Aorta (tissue), 5 donors: ENCODE measurements around the gene TMPRSS3. TPM values are rescaled to one million over a fixed set of nuclear protein-coding genes. Genes with fewer than 3 reads are reported as not detected.
A peak's percentile ranks its signal among the peaks of the same experiment; 100 is the strongest.

Experiments
- ATAC-seq: fragments of 200-7000 bp; cut with Tn5 transposase; one replicate; pipeline ENCODE4 v1.9.1; 2022; ENCODE audit warnings: moderate library complexity; ENCODE audit not compliant: low FRiP score
- DNase-seq, 2 donors: peaks; one replicate each; pipeline ENCODE4 v3.0.0-alpha.2; 2020
- H3K27ac ChIP-seq, 2 donors: one replicate each; pipeline ENCODE4 v1.5.1; 2013; ENCODE audit warnings: low read length in 2 of 2, mild to moderate bottlenecking in 2 of 2, moderate library complexity in 2 of 2, control low read depth in 1 of 2, inconsistent platforms in 1 of 2, low read depth in 1 of 2
- H3K27me3 ChIP-seq, 2 donors: one replicate each; pipeline ENCODE4 v1.6.1; 2013; ENCODE audit warnings: control low read depth in 1 of 2, low read length in 1 of 2, mild to moderate bottlenecking in 1 of 2, moderate library complexity in 1 of 2; ENCODE audit not compliant: insufficient read depth in 2 of 2, control insufficient read depth in 1 of 2
- H3K36me3 ChIP-seq, 2 donors: one replicate each; pipeline ENCODE4 v1.6.1; 2013; ENCODE audit warnings: control low read depth in 1 of 2, low read length in 1 of 2, mild to moderate bottlenecking in 1 of 2; ENCODE audit not compliant: insufficient read depth in 2 of 2, control insufficient read depth in 1 of 2
- H3K4me1 ChIP-seq, 2 donors: one replicate each; pipeline ENCODE4 v1.6.1; 2013; ENCODE audit warnings: low read length in 2 of 2, control low read depth in 1 of 2, mild to moderate bottlenecking in 1 of 2, moderate library complexity in 1 of 2; ENCODE audit not compliant: insufficient read depth in 2 of 2, control insufficient read depth in 1 of 2
- H3K4me3 ChIP-seq, 2 donors: one replicate each; pipeline ENCODE4 v1.5.1; 2013; ENCODE audit warnings: low read length in 2 of 2, control low read depth in 1 of 2, mild to moderate bottlenecking in 1 of 2
- H3K9me3 ChIP-seq: one replicate; pipeline ENCODE4 v1.6.1; 2013; ENCODE audit warnings: mild to moderate bottlenecking, low read length; ENCODE audit not compliant: control insufficient read depth
- WGBS, 2 donors: extraction: QIAGEN DNeasy Blood & Tissue Kit; methylation state at CpG; one replicate each; pipeline ENCODE4 v1.1.7; 2013; 5-methylcytosine and 5-hydroxymethylcytosine counted together
- intact Hi-C, 2 donors: fragments of 100-400 bp; cut with DNase I; formaldehyde crosslinking; loops; one replicate each; pipeline versions ENCODE4 v1.14.2 to v1.15.0; 2022
- polyA plus RNA-seq, 2 donors: library from polyadenylated mRNA; stranded (reverse); fragments of 200-250 nt; gene quantifications; one replicate each; pipeline ENCODE4 v1.2.3, GENCODE V29; 2013
- total RNA-seq, 2 donors: library from RNA; stranded (reverse); fragmentation: NEBNext Ultra II Directional; extraction: Animal tissue kit (Norgen Biotek cat#: 25700); gene quantifications; one replicate each; pipeline ENCODE4 v1.2.1, GENCODE V29; 2021
- donor health status: healthy with polysubstance abuse.
- donor health status: Bipolar disorder and iron deficiency.
- donor health status: DM: no; HTN: no; CAD: no.
- donor health status: DM: no; HTN: no; CAD: no.
- donor health status: DM: yes; HTN: yes; CAD: no.

The TMPRSS3 gene
- total and polyA plus RNA-seq, 4 donors: 0.15 TPM; not detected in 2

- WGBS, 2 donors: 48% methylated on average over 6 of the region's 6 CpGs
- intact Hi-C loops: no loop called here
- DNase-seq: peak in 1 of 2 donors; percentile 40
Measured at GRCh38 chr21:42389449-42389835, 6.4 kb downstream of the TMPRSS3 start.

GRCh38 chr21:42388740-42389448 lies 7.0 kb downstream of the TMPRSS3 start:
- Histone ChIP-seq H3K4me3 (no peak overlapping the region), H3K4me1 (no peaks in the 10 kb centered on the region), H3K27me3 (peaks cover 0 to 2% of the 10 kb centered on the region in 2 donors), H3K27ac (no peak overlapping the region), H3K9me3 (peaks cover 6% of the 10 kb centered on the region), H3K36me3 (no peaks in the 10 kb centered on the region)
- peak in 1 of 2 donors; percentile 51 for DNase-seq
- 50 to 58% methylated on average over 20 of the region's 20 CpGs for WGBS, 2 donors
- no peak for ATAC-seq
- intact Hi-C loops: no loop called here

More at GRCh38 chr21:42389449-42389835, 6.4 kb downstream of the TMPRSS3 start:
- no peaks in the 10 kb centered on the region for H3K36me3 ChIP-seq
- peaks cover 0 to 2% of the 10 kb centered on the region in 2 donors for H3K27me3 ChIP-seq
- ATAC-seq: no peak
- no peaks in the 10 kb centered on the region for H3K4me1 ChIP-seq
- no peak overlapping the region for H3K4me3 ChIP-seq
- no peak overlapping the region for H3K27ac ChIP-seq
- H3K9me3 ChIP-seq: peaks cover 6% of the 10 kb centered on the region

- Histone ChIP-seq H3K27ac (no peak overlapping the region), H3K9me3 (peaks cover 6% of the 10 kb centered on the region), H3K36me3 (no peaks in the 10 kb centered on the region), H3K27me3 (peaks cover 0 to 2% of the 10 kb centered on the region in 2 donors), H3K4me3 (no peak overlapping the region), H3K4me1 (no peaks in the 10 kb centered on the region)
- DNase-seq (peak in 1 of 2 donors; percentile 16), ATAC-seq (no peak)
- 85 to 88% methylated on average over 6 of the region's 6 CpGs for WGBS, 2 donors
- intact Hi-C loops: no loop called here
Measured at GRCh38 chr21:42387843-42388340, 8.0 kb downstream of the TMPRSS3 start.

DNA sequence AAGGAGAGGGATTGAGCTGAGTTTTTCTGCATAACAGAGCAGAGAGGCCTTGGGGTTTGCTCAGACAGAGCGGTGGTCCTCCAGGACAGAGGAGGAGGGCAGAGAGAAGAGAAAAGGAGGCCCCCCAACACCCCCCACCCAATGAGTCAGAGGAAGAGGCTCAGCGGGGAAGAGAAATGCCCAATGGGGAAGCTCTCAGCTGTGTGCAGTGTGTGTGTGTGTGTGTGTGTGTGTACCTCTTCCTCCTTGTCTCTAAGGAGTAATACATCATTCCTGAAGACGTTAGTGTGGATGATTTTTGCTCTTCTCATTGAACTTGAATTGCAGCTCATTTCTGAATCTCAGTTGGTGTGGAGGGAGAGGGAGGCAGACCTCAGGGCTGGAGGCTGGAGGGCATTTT lies 8.7 kb downstream of the TMPRSS3 start:
- ATAC-seq: no peak
- no peak overlapping the region for H3K27ac ChIP-seq
- H3K4me3 ChIP-seq: no peak overlapping the region
- WGBS, 2 donors: 45 to 47% methylated on average over 3 of the region's 3 CpGs
- H3K36me3 ChIP-seq: no peaks in the 10 kb centered on the region
- peaks cover 9% of the 10 kb centered on the region for H3K9me3 ChIP-seq
- H3K4me1 ChIP-seq: no peaks in the 10 kb centered on the region
- intact Hi-C loops: no loop called here
- no peak for DNase-seq
- H3K27me3 ChIP-seq: peaks cover 0 to 2% of the 10 kb centered on the region in 2 donors

DNA sequence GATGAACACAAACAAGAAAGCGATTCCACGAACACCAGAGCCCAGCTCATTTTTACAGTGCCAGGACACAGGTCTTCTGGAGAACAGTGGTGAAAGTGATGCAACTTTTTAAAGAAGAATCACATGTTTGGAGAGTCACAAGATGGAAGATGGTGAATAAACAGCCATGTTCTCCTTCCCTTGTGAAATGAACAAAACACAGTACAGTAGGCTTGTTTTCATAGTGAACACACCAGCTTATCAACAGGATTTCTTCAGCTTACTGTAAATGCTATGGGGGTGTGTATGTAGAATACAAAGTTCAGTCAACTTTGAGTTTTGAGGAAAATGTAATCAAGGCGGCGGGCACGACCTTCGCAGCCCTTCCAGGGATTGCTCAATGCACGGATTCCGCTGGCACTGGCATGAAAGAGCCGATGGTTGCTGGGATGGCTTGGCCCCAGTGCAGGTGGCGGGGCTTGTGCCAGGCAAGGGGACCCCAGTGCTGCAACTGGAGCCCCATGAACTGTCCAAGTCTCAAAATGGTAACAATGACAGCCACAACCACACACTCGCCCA lies 9.7 kb downstream of the TMPRSS3 start:
- H3K9me3 ChIP-seq: peaks cover 12% of the 10 kb centered on the region
- H3K27ac ChIP-seq: no peak overlapping the region
- H3K4me1 ChIP-seq: no peaks in the 10 kb centered on the region
- H3K36me3 ChIP-seq: no peaks in the 10 kb centered on the region
- intact Hi-C loops: no loop called here
- peak in 1 of 2 donors; percentile 42 for DNase-seq
- no peak for ATAC-seq
- peaks cover 0 to 2% of the 10 kb centered on the region in 2 donors for H3K27me3 ChIP-seq
- WGBS, 2 donors: 90 to 92% methylated on average over 11 of the region's 11 CpGs
- H3K4me3 ChIP-seq: no peak overlapping the region

GRCh38 chr21:42385619-42386018 lies 10.2 kb downstream of the TMPRSS3 start:
- Histone ChIP-seq H3K4me1 (no peaks in the 10 kb centered on the region), H3K4me3 (no peak overlapping the region), H3K9me3 (peaks cover 12% of the 10 kb centered on the region), H3K36me3 (no peaks in the 10 kb centered on the region), H3K27me3 (peaks cover 0 to 2% of the 10 kb centered on the region in 2 donors), H3K27ac (no peak overlapping the region)
- no peak for ATAC-seq
- intact Hi-C loops: no loop called here
- DNase-seq: peak in 1 of 2 donors; percentile 10
- 87 to 90% methylated on average over 5 of the region's 5 CpGs for WGBS, 2 donors

GRCh38 chr21:42384989-42385388 lies 10.9 kb downstream of the TMPRSS3 start:
- H3K27me3 ChIP-seq: peaks cover 0 to 2% of the 10 kb centered on the region in 2 donors
- intact Hi-C loops: no loop called here
- no peaks in the 10 kb centered on the region for H3K4me1 ChIP-seq
- H3K36me3 ChIP-seq: no peaks in the 10 kb centered on the region
- DNase-seq (peak in 1 of 2 donors; percentile 30), ATAC-seq (no peak)
- WGBS, 2 donors: 85 to 89% methylated on average over 2 of the region's 2 CpGs
- H3K4me3 ChIP-seq: no peak overlapping the region
- peaks cover 12% of the 10 kb centered on the region for H3K9me3 ChIP-seq
- no peak overlapping the region for H3K27ac ChIP-seq

- H3K9me3 ChIP-seq: peaks cover 12% of the 10 kb centered on the region
- H3K27ac ChIP-seq: no peak overlapping the region
- ATAC-seq (no peak), DNase-seq (no peak)
- H3K4me1 ChIP-seq: no peaks in the 10 kb centered on the region
- 62 to 71% methylated on average over 8 of the region's 8 CpGs for WGBS, 2 donors
- H3K27me3 ChIP-seq: no peaks in the 10 kb centered on the region
- H3K36me3 ChIP-seq: no peaks in the 10 kb centered on the region
- H3K4me3 ChIP-seq: no peak overlapping the region
- intact Hi-C loops: no loop called here
Measured at GRCh38 chr21:42384156-42384945, 11.5 kb downstream of the TMPRSS3 start.
